SK-N-SH (cell line): ENCODE measurements around the gene TBC1D1. TPM values are rescaled to one million over a fixed set of nuclear protein-coding genes. Genes with fewer than 3 reads are reported as not detected.
A peak's percentile ranks its signal among the peaks of the same experiment; 100 is the strongest.

Experiments
- CTCF ChIA-PET: fragments of 300-600, 350-600 bp; formaldehyde crosslinking; extraction: SDS; loops from one replicate; lab custom pipeline; 2021; lab: Yijun Ruan, JAX
- POLR2A ChIA-PET: fragments of 350-600 bp; sonication (Branson Sonifier 250); formaldehyde crosslinking; extraction: SDS; loops from one replicate; lab custom pipeline; 2020; ENCODE audit warnings: antibody characterized with exemption, inconsistent platforms; lab: Yijun Ruan, JAX
- DNase-seq: peaks from one replicate; pipeline ENCODE4 v3.0.0; 2012
- H2AFZ ChIP-seq: fragments of 200-600 bp; sonication (generic); 2 replicates; pipeline ENCODE4 v1.8.1; 2016; ENCODE audit warnings: antibody characterized with exemption, mild to moderate bottlenecking, low read depth
- H3F3A ChIP-seq: fragments of 200-600 bp; sonication (generic); replicated peaks from 2 replicates; pipeline ENCODE3; 2016; ENCODE audit warnings: antibody characterized with exemption, mild to moderate bottlenecking; ENCODE audit not compliant: insufficient read depth
- H3K27ac ChIP-seq, 2 experiments: fragments of 200-500 bp in 1 of 2; fragments of 200-600 bp in 1 of 2; sonication (Bioruptor generic) in 1 of 2; sonication (generic), shearing (Covaris generic) in 1 of 2; 2 replicates each; pipeline versions ENCODE4 v1.5.1 to v1.6.1; 2014 to 2016; ENCODE audit warnings: low read depth in 2 of 2, inconsistent platforms in 1 of 2, low read length in 1 of 2, mild to moderate bottlenecking in 1 of 2, mixed read lengths in 1 of 2
- H3K27me3 ChIP-seq: fragments of 200-600 bp; sonication (generic), shearing (Covaris generic); 2 replicates; pipeline ENCODE4 v1.6.1; 2016; ENCODE audit warnings: mixed run types; ENCODE audit not compliant: insufficient read depth
- H3K36me3 ChIP-seq, 2 experiments: fragments of 200-500 bp in 1 of 2; fragments of 200-600 bp in 1 of 2; sonication (Bioruptor generic) in 1 of 2; sonication (generic) in 1 of 2; replicated peaks in 1 of 2; 2 replicates each; pipeline versions ENCODE3 to v1.5.1; 2014 to 2016; ENCODE audit warnings: low read length in 1 of 2, mild to moderate bottlenecking in 1 of 2; ENCODE audit not compliant: insufficient read depth in 2 of 2, control insufficient read depth in 1 of 2
- H3K4me1 ChIP-seq, 2 experiments: fragments of 200-500 bp in 1 of 2; fragments of 200-600 bp in 1 of 2; sonication (Bioruptor generic) in 1 of 2; sonication (generic), shearing (Covaris generic) in 1 of 2; 2 replicates each; pipeline versions ENCODE4 v1.5.1 to v1.6.1; 2014 to 2016; ENCODE audit warnings: low read depth in 1 of 2, low read length in 1 of 2, mixed run types in 1 of 2; ENCODE audit not compliant: insufficient read depth in 2 of 2, control insufficient read depth in 1 of 2
- H3K4me2 ChIP-seq: fragments of 200-600 bp; sonication (generic), shearing (Covaris generic); 2 replicates; pipeline ENCODE4 v1.6.1; 2017; ENCODE audit warnings: mixed run types
- H3K4me3 ChIP-seq, 2 experiments: fragments of 200-500 bp in 1 of 2; fragments of 200-600 bp in 1 of 2; sonication (Bioruptor generic) in 1 of 2; sonication (generic), shearing (Covaris generic) in 1 of 2; 2 replicates each; pipeline versions ENCODE4 v1.5.1 to v1.8.1; 2014 to 2016; ENCODE audit warnings: low read depth in 2 of 2, inconsistent platforms in 1 of 2, low read length in 1 of 2, mild to moderate bottlenecking in 1 of 2, mixed read lengths in 1 of 2, moderate library complexity in 1 of 2
- H3K79me2 ChIP-seq: fragments of 200-600 bp; sonication (generic); 2 replicates; pipeline ENCODE4 v1.8.1; 2017; ENCODE audit warnings: mild to moderate bottlenecking; ENCODE audit not compliant: insufficient read depth
- H3K9ac ChIP-seq: fragments of 200-600 bp; sonication (generic); 2 replicates; pipeline ENCODE4 v1.6.1; 2017; ENCODE audit warnings: mixed run types
- H3K9me2 ChIP-seq: fragments of 200-600 bp; sonication (generic); 2 replicates; pipeline ENCODE4 v1.6.1; 2017; ENCODE audit warnings: mixed run types
- H3K9me3 ChIP-seq: fragments of 200-600 bp; sonication (generic); 2 replicates; pipeline ENCODE4 v1.6.1; 2017; ENCODE audit warnings: mixed run types, mild to moderate bottlenecking, moderate library complexity
- H4K20me1 ChIP-seq: fragments of 200-600 bp; sonication (generic); 2 replicates; pipeline ENCODE4 v1.6.1; 2017; ENCODE audit warnings: mild to moderate bottlenecking, mixed run types; ENCODE audit not compliant: insufficient read depth
- CHD2 ChIP-seq: fragments of 150-350 bp; IDR thresholded peaks from 2 replicates; pipeline ENCODE4 v1.6.1; 2018; ENCODE audit warnings: low read length; ENCODE audit not compliant: partially characterized antibody
- CTCF ChIP-seq: fragments of 200-600 bp; sonication (generic); IDR thresholded peaks from 2 replicates; pipeline ENCODE4 v1.6.1; 2017; ENCODE audit warnings: antibody characterized with exemption, mild to moderate bottlenecking, moderate library complexity
- ELF1 ChIP-seq: IDR thresholded peaks from 2 replicates; pipeline ENCODE4 v1.4.0; 2012
- EP300 ChIP-seq, 2 experiments: IDR thresholded peaks; 2 replicates each; pipeline versions ENCODE4 v1.4.0 to v1.6.1; 2012; ENCODE audit warnings: borderline replicate concordance in 1 of 2, low read depth in 1 of 2, low read length in 1 of 2
- EZH2phosphoT487 ChIP-seq: fragments of 200-600 bp; sonication (generic); IDR thresholded peaks from 2 replicates; pipeline ENCODE4 v1.6.1; 2017; ENCODE audit warnings: low read depth, mixed run types, mild to moderate bottlenecking, antibody characterized with exemption, moderate library complexity, borderline replicate concordance
- FOXJ3 ChIP-seq: sonication (generic); formaldehyde crosslinking; IDR thresholded peaks from 2 replicates; pipeline ENCODE4 v1.5.1; 2020; ENCODE audit warnings: mild to moderate bottlenecking, missing genetic modification reagents
- GABPA ChIP-seq: IDR thresholded peaks from 2 replicates; pipeline ENCODE4 v1.4.0; 2012; ENCODE audit warnings: low read depth, mild to moderate bottlenecking
- GATA2 ChIP-seq: sonication (generic); formaldehyde crosslinking; IDR thresholded peaks from 2 replicates; pipeline ENCODE4 v1.5.0; 2020; ENCODE audit warnings: mild to moderate bottlenecking, missing genetic modification reagents
- IRF3 ChIP-seq: fragments of 150-350 bp; IDR thresholded peaks from 2 replicates; pipeline ENCODE4 v1.6.1; 2016; ENCODE audit warnings: mild to moderate bottlenecking, low read depth, low read length
- JUND ChIP-seq: IDR thresholded peaks from 2 replicates; pipeline ENCODE4 v1.4.0; 2012
- MEF2A ChIP-seq: IDR thresholded peaks from 2 replicates; pipeline ENCODE4 v1.4.0; 2012; ENCODE audit warnings: low read depth, borderline replicate concordance
- MXI1 ChIP-seq: IDR thresholded peaks from 2 replicates; pipeline ENCODE4 v1.6.1; 2012; ENCODE audit warnings: mild to moderate bottlenecking, low read depth, low read length, improper control_type of control experiment
- NFIC ChIP-seq: IDR thresholded peaks from 2 replicates; pipeline ENCODE4 v1.4.0; 2012; ENCODE audit warnings: borderline replicate concordance
- PBX3 ChIP-seq: IDR thresholded peaks from 2 replicates; pipeline ENCODE4; 2012
- POLR2AphosphoS5 ChIP-seq: IDR thresholded peaks from 2 replicates; pipeline ENCODE4 v1.6.1; 2012; ENCODE audit warnings: low read depth, low read length
- RCOR1 ChIP-seq: fragments of 150-350 bp; IDR thresholded peaks from 2 replicates; pipeline ENCODE4 v1.6.1; 2017; ENCODE audit warnings: antibody characterized with exemption, low read length
- REST ChIP-seq: IDR thresholded peaks from 2 replicates; pipeline ENCODE4 v1.6.1; 2012; ENCODE audit warnings: mild to moderate bottlenecking, low read depth, low read length, moderate library complexity
- RFX5 ChIP-seq: IDR thresholded peaks from 2 replicates; pipeline ENCODE4 v1.6.1; 2012; ENCODE audit warnings: mild to moderate bottlenecking, improper control_type of control experiment, low read length
- RXRA ChIP-seq: IDR thresholded peaks from 2 replicates; pipeline ENCODE4 v1.4.0; 2012; ENCODE audit warnings: low read depth, mild to moderate bottlenecking, borderline replicate concordance
- SIN3A ChIP-seq: IDR thresholded peaks from 2 replicates; pipeline ENCODE4 v1.6.1; 2012; ENCODE audit warnings: low read depth, mild to moderate bottlenecking, low read length, moderate library complexity, borderline replicate concordance
- SMC3 ChIP-seq: IDR thresholded peaks from 2 replicates; pipeline ENCODE4 v1.6.1; 2012; ENCODE audit warnings: low read depth, low read length, improper control_type of control experiment
- TAF1 ChIP-seq: IDR thresholded peaks from 2 replicates; pipeline ENCODE4 v1.6.1; 2012; ENCODE audit warnings: low read depth, mild to moderate bottlenecking, low read length, moderate library complexity, borderline replicate concordance
- TEAD4 ChIP-seq: IDR thresholded peaks from 2 replicates; pipeline ENCODE4 v1.4.0; 2012; ENCODE audit warnings: mild to moderate bottlenecking, borderline replicate concordance; ENCODE audit not compliant: insufficient read depth
- USF2 ChIP-seq: fragments of 150-350 bp; IDR thresholded peaks from 2 replicates; pipeline ENCODE4 v1.6.1; 2017; ENCODE audit warnings: antibody characterized with exemption, low read length, low read depth, borderline replicate concordance
- WGBS: methylation state at CpG from one replicate; pipeline ENCODE4 v1.1.6; 2017; ENCODE audit warnings: low lambda C conversion rate; 5-methylcytosine and 5-hydroxymethylcytosine counted together
- polyA plus RNA-seq, 3 experiments: library from polyadenylated mRNA; depleted of rRNA; stranded (reverse); fragments of >200 nt; gene quantifications; 2 replicates each; pipeline ENCODE4 v1.2.3, GENCODE V29; 2012

TBC1D1 gene
- polyA plus RNA-seq, 1 of the 3 experiments (the other 2 are of a cell fraction) = 29.8 TPM

GRCh38 chr4:38024206-38024509 lies 133.3 kb downstream of the TBC1D1 start (continued):
- TF ChIP-seq TEAD4 (no peak), GATA2 (CRISPR knock-in tag) (peak; percentile 75), RCOR1 (peak; percentile 83), POLR2AphosphoS5 (no peak), RXRA (no peak), CHD2 (no peak), CTCF (no peak), EZH2phosphoT487 (no peak), RFX5 (no peak), MEF2A (no peak), REST (no peak), NFIC (no peak), JUND (no peak), ELF1 (no peak), GABPA (no peak), SMC3 (no peak), SIN3A (no peak), PBX3 (no peak)
- TF ChIP-seq, all 33 proteins: peak for 5

GRCh38 chr4:38025665-38026064 lies 134.8 kb downstream of the TBC1D1 start:
- Histone ChIP-seq H3K36me3 (peaks cover 13 to 39% of the 10 kb centered on the region in 2 experiments), H3K4me3 (no peak overlapping the region), H3K27me3 (no peaks in the 10 kb centered on the region), H3K9me3 (no peaks in the 10 kb centered on the region), H3K27ac (no peak overlapping the region), H3K4me1 (peaks cover 0 to 5% of the 10 kb centered on the region in 2 experiments; a peak in 2 of 4 replicates), H3K9me2 (no peaks in the 10 kb centered on the region), H2AFZ (no peak overlapping the region), H3K79me2 (no peaks in the 10 kb centered on the region), H3F3A (no peaks in the 10 kb centered on the region), H3K9ac (no peak overlapping the region), H4K20me1 (no peaks in the 10 kb centered on the region), H3K4me2 (no peak overlapping the region)
- ChIA-PET POLR2A (no interaction called here), CTCF (interaction anchor here (1.1 kb wide), 1 partner anchor 224 kb away, joined by 3 read pairs; no protein-coding TSS in a partner anchor)
- DNase-seq = no peak
- WGBS = over 99% methylated on average over 7 of the region's 7 CpGs
- no peak for TF ChIP-seq FOXJ3 (CRISPR knock-in tag)
- no peak for TF ChIP-seq TAF1
- no peak for TF ChIP-seq USF2
- no peak for TF ChIP-seq RXRA
- no peak for TF ChIP-seq GABPA
- TF ChIP-seq MXI1 = no peak
- TF ChIP-seq MEF2A = no peak
- TF ChIP-seq PBX3 = no peak
- no peak for TF ChIP-seq IRF3
- no peak for TF ChIP-seq EP300 (IDR thresholded peaks at IDR 0.05; ENCODE audit: borderline replicate concordance in 1 of 2, low read depth in 1 of 2, low read length in 1 of 2)
- TF ChIP-seq NFIC = no peak
